CD4-positive, alpha-beta T cell treated with Interleukin-15 for 4 hours (primary cell): ENCODE data around the gene CRYBG3.

Experiments used
- DNase-seq: peaks from one replicate; pipeline ENCODE4 v3.0.0-alpha.2; 2020; ENCODE audit warnings: low spot score

The CRYBG3 gene

GRCh38 chr3:97942801-97943546 lies 121.2 kb downstream of the CRYBG3 start:
- no peak for DNase-seq

GRCh38 chr3:97948351-97949109 lies 126.7 kb downstream of the CRYBG3 start:
- no peak for DNase-seq

GRCh38 chr3:97949110-97949485 lies 127.3 kb downstream of the CRYBG3 start:
- no peak for DNase-seq

- DNase-seq: no peak
These were observed 127.9 kb downstream of the CRYBG3 start for GRCh38 chr3:97949743-97950142.

GRCh38 chr3:97950360-97950759 lies 128.5 kb downstream of the CRYBG3 start:
- DNase-seq: no peak

GRCh38 chr3:97952280-97952679 lies 130.5 kb downstream of the CRYBG3 start:
- DNase-seq: no peak

- DNase-seq: no peak
These were observed 131.1 kb downstream of the CRYBG3 start for GRCh38 chr3:97952872-97953271.

GRCh38 chr3:97954228-97954827 lies 132.5 kb downstream of the CRYBG3 start:
- no peak for DNase-seq

- DNase-seq: no peak
These were observed 134.2 kb downstream of the CRYBG3 start for GRCh38 chr3:97956051-97956450.

GRCh38 chr3:97957617-97958311 lies 136.0 kb downstream of the CRYBG3 start:
- DNase-seq: no peak

- no peak for DNase-seq
These were observed 136.6 kb downstream of the CRYBG3 start for GRCh38 chr3:97958396-97958795.

- DNase-seq: no peak
These were observed 137.0 kb downstream of the CRYBG3 start for GRCh38 chr3:97958796-97959195.

- no peak for DNase-seq
These were observed 138.1 kb downstream of the CRYBG3 start for GRCh38 chr3:97959872-97960271.

- DNase-seq: no peak
These were observed 138.7 kb downstream of the CRYBG3 start for GRCh38 chr3:97960551-97960950.

- DNase-seq: no peak
These were observed 139.4 kb downstream of the CRYBG3 start for GRCh38 chr3:97960993-97961766.

- no peak for DNase-seq
These were observed 146.2 kb downstream of the CRYBG3 start for GRCh38 chr3:97967966-97968365.

GRCh38 chr3:97968376-97968775 lies 146.6 kb downstream of the CRYBG3 start:
- DNase-seq: no peak

- no peak for DNase-seq
These were observed 147.7 kb downstream of the CRYBG3 start for GRCh38 chr3:97969541-97969940.

- no peak for DNase-seq
These were observed 148.3 kb downstream of the CRYBG3 start for GRCh38 chr3:97970156-97970555.

GRCh38 chr3:97970956-97971620 lies 149.3 kb downstream of the CRYBG3 start:
- DNase-seq: no peak
